CD4-positive, alpha-beta T cell (primary cell): ENCODE data around the gene NETO2. TPM values are rescaled to one million over a fixed set of nuclear protein-coding genes. Genes with fewer than 3 reads are reported as not detected.
"Not testable (repeated sequence)": the region's sequence is repeated elsewhere in the genome, so short reads cannot be mapped to it uniquely, and the experiment has no call there.

ENCODE experiments used
- ATAC-seq: fragments of 200-7000 bp; cut with Tn5 transposase; one replicate; pipeline ENCODE4 v1.10.0; 2022; ENCODE audit warnings: mild to moderate bottlenecking; ENCODE audit not compliant: poor library complexity
- CTCF ChIA-PET: fragments of 350-600 bp; sonication (Branson Sonifier 250); formaldehyde crosslinking; loops from one replicate; lab custom pipeline; 2021; ENCODE audit warnings: antibody characterized with exemption, inconsistent platforms; lab: Charles Lee
- POLR2A ChIA-PET: fragments of 350-600 bp; sonication (Branson Sonifier 250); formaldehyde crosslinking; loops from one replicate; lab custom pipeline; 2021; ENCODE audit warnings: antibody characterized with exemption, inconsistent platforms; lab: Charles Lee
- DNase-seq, 14 experiments: peaks; one replicate each; pipeline ENCODE4 v3.0.0-alpha.2; 2013 to 2020; ENCODE audit warnings: mixed read lengths in 2 of 14
- H3K27ac ChIP-seq, 2 donors: one replicate each; pipeline versions ENCODE4 v1.5.1 to v1.7.0; 2013; ENCODE audit warnings: low read length in 2 of 2, low read depth in 1 of 2, mild to moderate bottlenecking in 1 of 2
- H3K27me3 ChIP-seq, 2 experiments: 1 replicate in 1 of 2; 2 replicates in 1 of 2; pipeline versions ENCODE4 v1.6.1 to v1.7.0; 2013; ENCODE audit warnings: low read length in 2 of 2, control low read depth in 1 of 2, mild to moderate bottlenecking in 1 of 2, moderate library complexity in 1 of 2; ENCODE audit not compliant: insufficient read depth in 2 of 2, control insufficient read depth in 1 of 2
- H3K36me3 ChIP-seq: one replicate; pipeline ENCODE4 v1.6.1; 2013; ENCODE audit warnings: low read length, control low read depth; ENCODE audit not compliant: insufficient read depth
- H3K4me1 ChIP-seq: one replicate; pipeline ENCODE4 v1.6.1; 2013; ENCODE audit warnings: low read length, control low read depth; ENCODE audit not compliant: insufficient read depth
- H3K4me3 ChIP-seq: one replicate; pipeline ENCODE4 v1.5.1; 2013; ENCODE audit warnings: mild to moderate bottlenecking, low read length, moderate library complexity
- H3K9me3 ChIP-seq, 2 experiments: 1 replicate in 1 of 2; 2 replicates in 1 of 2; pipeline versions ENCODE4 v1.6.1 to v1.7.0; 2013; ENCODE audit warnings: low read length in 2 of 2, mild to moderate bottlenecking in 2 of 2, control low read depth in 1 of 2, moderate library complexity in 1 of 2; ENCODE audit not compliant: control insufficient read depth in 1 of 2, insufficient read depth in 1 of 2
- H3K27ac Mint-ChIP-seq: one replicate; pipeline ENCODE4 v1.8.0; 2020; ENCODE audit warnings: mixed read lengths
- H3K27me3 Mint-ChIP-seq: one replicate; pipeline ENCODE4 v1.8.0; 2021; ENCODE audit warnings: mixed read lengths
- H3K36me3 Mint-ChIP-seq: one replicate; pipeline ENCODE4 v1.8.0; 2021; ENCODE audit warnings: low read depth, mixed read lengths
- H3K4me1 Mint-ChIP-seq: one replicate; pipeline ENCODE4 v1.8.0; 2021; ENCODE audit warnings: low read depth, mixed read lengths
- H3K4me3 Mint-ChIP-seq: one replicate; pipeline ENCODE4 v1.8.0; 2020; ENCODE audit warnings: mild to moderate bottlenecking, mixed read lengths
- H3K9me3 Mint-ChIP-seq: one replicate; pipeline ENCODE4 v1.8.0; 2020; ENCODE audit warnings: mixed read lengths
- CTCF ChIP-seq: fragments of 200-600 bp; IDR thresholded peaks from one replicate; pipeline ENCODE4 v1.8.0; 2022; ENCODE audit warnings: antibody characterized with exemption, mild to moderate bottlenecking
- intact Hi-C, 2 experiments: fragments of 100-400 bp; cut with DNase I in 1 of 2; cut with micrococcal nuclease in 1 of 2; formaldehyde crosslinking; loops; one replicate each; pipeline versions ENCODE4 v1.15.1 to v1.9.0; 2023 to 2025; cut with DNase I, micrococcal nuclease
- total RNA-seq, 174 experiments: library from RNA in 2 of 174; stranded (reverse) in 2 of 174; gene quantifications; one replicate each; pipeline ENCODE4 v1.2.3 and lab custom pipeline; 2021 to 2026

The NETO2 gene
- total RNA-seq, 2 experiments from 2014 or later = 1.8 to 1.9 TPM

- intact Hi-C loops = no loop called here
- DNase-seq (no peak), ATAC-seq (no peak)
- ChIA-PET CTCF (interaction anchor here (1.2 to 1.8 kb wide), 2 partner anchors 13 to 15 kb away, joined by 3 to 5 read pairs; partner anchors contain the start of gene NETO2), POLR2A (interaction anchor here (1.2 kb wide), 1 partner anchor 12 kb away, joined by 6 read pairs; the partner anchor contains the start of gene NETO2)
- Histone ChIP-seq H3K9me3 (peaks cover 0 to 13% of the 10 kb centered on the region in 2 experiments), H3K36me3 (peaks cover 38% of the 10 kb centered on the region), H3K4me3 (no peak overlapping the region), H3K27me3 (no peaks in the 10 kb centered on the region), H3K27ac (no peak overlapping the region), H3K4me1 (no peaks in the 10 kb centered on the region)
- no peaks in the 10 kb centered on the region for H3K27me3 Mint-ChIP-seq
- H3K27ac Mint-ChIP-seq = no peak overlapping the region
- H3K4me1 Mint-ChIP-seq = no peaks in the 10 kb centered on the region
- TF ChIP-seq CTCF = no peak
- H3K36me3 Mint-ChIP-seq = peaks cover 81% of the 10 kb centered on the region
- H3K4me3 Mint-ChIP-seq = no peak overlapping the region
- H3K9me3 Mint-ChIP-seq = peaks cover 4% of the 10 kb centered on the region
These were observed 13.0 kb upstream of the NETO2 start for GRCh38 chr16:47156680-47157215.

DNA sequence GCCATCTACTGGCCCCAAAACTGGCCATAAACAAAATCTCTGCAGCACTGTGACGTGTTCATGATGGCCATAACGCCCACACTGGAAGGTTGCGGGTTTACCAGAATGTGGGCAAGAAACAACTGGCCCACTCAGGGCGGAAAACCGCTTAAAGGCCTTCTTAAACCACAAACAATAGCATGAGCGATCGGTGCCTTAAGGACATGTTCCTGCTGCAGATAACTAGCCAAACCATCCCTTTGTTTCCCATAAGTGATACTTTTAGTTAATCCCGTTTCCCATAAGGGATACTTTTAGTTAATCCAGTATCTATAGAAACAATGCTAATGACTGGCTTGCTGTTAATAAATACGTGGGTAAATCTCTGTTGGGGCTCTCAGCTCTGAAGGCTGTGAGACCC lies 8.8 kb upstream of the NETO2 start:
- H3K27ac Mint-ChIP-seq, H3K27me3 Mint-ChIP-seq, CTCF ChIA-PET, H3K27me3 ChIP-seq, H3K4me1 ChIP-seq, H3K9me3 Mint-ChIP-seq, ATAC-seq, POLR2A ChIA-PET, H3K4me3 ChIP-seq, H3K27ac ChIP-seq, H3K4me1 Mint-ChIP-seq, H3K4me3 Mint-ChIP-seq, DNase-seq, intact Hi-C loops: not testable (repeated sequence)
- H3K36me3 ChIP-seq = peaks cover 16% of the 10 kb centered on the region
- peaks cover 56% of the 10 kb centered on the region for H3K36me3 Mint-ChIP-seq
- peaks cover 0 to 15% of the 10 kb centered on the region in 2 experiments for H3K9me3 ChIP-seq

DNA sequence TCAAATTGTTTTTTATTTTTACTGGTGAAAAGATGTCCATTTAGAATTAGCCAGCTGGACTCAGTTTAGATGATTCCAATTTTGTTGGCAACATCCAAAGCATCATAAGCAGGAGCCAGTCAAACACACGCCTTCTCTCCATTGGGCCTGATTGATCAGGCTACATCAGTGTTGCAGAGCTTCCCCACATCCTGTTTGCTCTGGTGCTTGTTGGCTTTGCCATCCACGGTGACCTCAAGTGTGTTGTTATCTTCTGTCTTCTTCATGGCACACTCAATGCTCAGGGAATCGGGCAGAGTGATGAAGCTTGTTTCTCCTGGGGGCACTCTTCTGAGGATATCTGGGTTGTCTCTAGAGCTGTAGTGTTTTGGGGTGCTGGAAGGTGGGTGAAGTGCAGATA lies 6.3 kb upstream of the NETO2 start:
- H3K4me3 Mint-ChIP-seq = no peak overlapping the region
- Histone ChIP-seq H3K27ac (no peak overlapping the region), H3K36me3 (peaks cover 8% of the 10 kb centered on the region), H3K27me3 (no peaks in the 10 kb centered on the region), H3K4me3 (no peak overlapping the region), H3K4me1 (peaks cover 4% of the 10 kb centered on the region), H3K9me3 (peaks cover 0 to 15% of the 10 kb centered on the region in 2 experiments)
- peaks cover 33% of the 10 kb centered on the region for H3K36me3 Mint-ChIP-seq
- CTCF ChIA-PET = interaction anchor here (1.3 kb wide), 1 partner anchor 9 kb away, joined by 4 read pairs; no protein-coding TSS in a partner anchor
- H3K4me1 Mint-ChIP-seq = peaks cover 6% of the 10 kb centered on the region
- POLR2A ChIA-PET = interaction anchor here (1.3 kb wide), 1 partner anchor 16 kb away, joined by 3 read pairs; no protein-coding TSS in a partner anchor
- H3K27me3 Mint-ChIP-seq = peaks cover under 1% of the 10 kb centered on the region
- peak in 1 of 14 experiments; percentile 25 for DNase-seq
- H3K27ac Mint-ChIP-seq = no peak overlapping the region
- peaks cover 10% of the 10 kb centered on the region for H3K9me3 Mint-ChIP-seq
- no peak for TF ChIP-seq CTCF
- intact Hi-C loops = no loop called here
- peak; percentile 32 for ATAC-seq
